ENCODE measurements around the gene CA10. TPM values are rescaled to one million over a fixed set of nuclear protein-coding genes. Genes with fewer than 3 reads are reported as not detected.
A peak's percentile ranks its signal among the peaks of the same experiment; 100 is the strongest.

The CA10 gene
- polyA plus RNA-seq = not detected

- H3K36me3 Mint-ChIP-seq = no peaks in the 10 kb centered on the region
- peak within 1 kb of the TSS in 1 of 4 donors; percentile 52 for H3K4me3 Mint-ChIP-seq
- no peaks in the 10 kb centered on the region for H3K4me1 Mint-ChIP-seq
- peaks cover 5 to 8% (median 8%) of the 10 kb centered on the region in 3 donors for H3K9me3 Mint-ChIP-seq
- H3K27me3 Mint-ChIP-seq = peaks cover 23% of the 10 kb centered on the region
- H3K27ac Mint-ChIP-seq = no peak within 1 kb of the TSS
These were observed at the start of gene CA10 for GRCh38 chr17:52158450-52159042. Gene CA10, minus strand, starts transcription at chr17:52158714.

GRCh38 chr17:52207796-52208195 is 49.3 kb upstream of the CA10 start:
- no peak overlapping the region for H3K27ac Mint-ChIP-seq

DNA sequence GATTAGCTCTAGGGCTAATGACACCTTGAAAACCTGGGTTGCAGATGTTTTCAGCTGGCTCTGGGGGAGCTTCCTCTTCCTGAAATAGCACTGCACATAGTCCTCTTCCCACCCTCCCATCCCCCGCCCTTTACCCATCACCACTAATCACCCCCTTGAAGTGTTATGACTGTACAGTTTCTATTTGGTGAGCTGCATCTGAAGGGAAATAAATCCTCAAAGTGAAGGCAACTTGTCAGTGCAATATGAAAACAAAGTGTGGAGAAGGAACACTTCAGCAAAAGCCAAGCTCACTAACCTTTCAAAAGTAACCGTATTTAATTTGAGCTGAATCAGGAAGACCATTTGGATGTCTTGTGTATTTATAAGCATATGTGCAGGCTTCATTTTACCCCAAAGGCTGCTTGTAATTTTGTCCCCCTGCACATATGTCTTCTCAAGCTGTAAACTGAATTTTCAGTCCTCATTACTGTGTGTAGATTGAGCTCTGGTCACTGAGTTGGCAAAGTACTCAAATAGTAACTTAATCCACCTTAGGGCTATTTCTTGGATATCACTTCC is 44.1 kb upstream of the CA10 start:
- H3K27ac Mint-ChIP-seq = no peak overlapping the region
- H3K27me3 Mint-ChIP-seq = no peaks in the 10 kb centered on the region
- no peaks in the 10 kb centered on the region for H3K4me1 Mint-ChIP-seq
- peaks cover 0 to 5% (median 2%) of the 10 kb centered on the region in 3 donors for H3K9me3 Mint-ChIP-seq
- H3K4me3 Mint-ChIP-seq = no peak overlapping the region
- no peaks in the 10 kb centered on the region for H3K36me3 Mint-ChIP-seq

More at GRCh38 chr17:52207796-52208195, 49.3 kb upstream of the CA10 start:
- Mint-ChIP-seq H3K4me3 (no peak overlapping the region), H3K27me3 (no peaks in the 10 kb centered on the region), H3K36me3 (no peaks in the 10 kb centered on the region), H3K4me1 (no peaks in the 10 kb centered on the region), H3K9me3 (peaks cover 0 to 2% (median 2%) of the 10 kb centered on the region in 3 donors)

GRCh38 chr17:52201767-52202519 is 43.4 kb upstream of the CA10 start:
- Mint-ChIP-seq H3K36me3 (no peaks in the 10 kb centered on the region), H3K4me1 (no peaks in the 10 kb centered on the region)

GRCh38 chr17:52191491-52191890 is 33.0 kb upstream of the CA10 start:
- no peaks in the 10 kb centered on the region for H3K36me3 Mint-ChIP-seq
- H3K27ac Mint-ChIP-seq = no peak overlapping the region
- no peaks in the 10 kb centered on the region for H3K4me1 Mint-ChIP-seq
- H3K4me3 Mint-ChIP-seq = no peak overlapping the region
- H3K9me3 Mint-ChIP-seq = peaks cover 0 to 11% (median 3%) of the 10 kb centered on the region in 3 donors
- H3K27me3 Mint-ChIP-seq = no peaks in the 10 kb centered on the region

More at GRCh38 chr17:52201767-52202519, 43.4 kb upstream of the CA10 start:
- Mint-ChIP-seq H3K27ac (no peak overlapping the region), H3K9me3 (peaks cover 0 to 5% (median 2%) of the 10 kb centered on the region in 3 donors), H3K27me3 (no peaks in the 10 kb centered on the region), H3K4me3 (no peak overlapping the region)

GRCh38 chr17:52181782-52182181 is 23.3 kb upstream of the CA10 start:
- Mint-ChIP-seq H3K9me3 (peaks cover 0 to 14% (median 13%) of the 10 kb centered on the region in 3 donors), H3K36me3 (peaks cover 2% of the 10 kb centered on the region), H3K27me3 (no peaks in the 10 kb centered on the region), H3K27ac (no peak overlapping the region), H3K4me1 (peaks cover 0 to 1% (median 0%) of the 10 kb centered on the region in 3 donors), H3K4me3 (no peak overlapping the region)

DNA sequence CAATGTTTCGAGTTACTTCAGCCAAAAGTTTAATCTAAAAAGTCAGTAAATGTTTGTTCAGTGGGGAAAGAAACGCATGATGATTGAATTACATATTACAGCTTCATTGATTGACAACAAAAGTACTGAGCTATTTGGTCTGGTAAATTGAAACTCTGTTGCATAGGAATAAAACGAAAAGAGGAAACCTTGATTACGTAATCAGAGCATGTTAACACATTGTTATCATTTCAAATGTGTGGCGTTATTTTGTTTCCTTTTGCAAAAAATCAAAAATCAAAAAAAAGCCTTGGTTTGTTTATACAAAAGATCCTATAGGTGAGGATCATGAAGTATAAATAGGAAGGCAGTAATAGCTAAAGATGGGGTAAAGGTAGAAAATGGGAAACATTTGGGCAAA is 19.5 kb upstream of the CA10 start:
- Mint-ChIP-seq H3K27ac (no peak overlapping the region), H3K27me3 (no peaks in the 10 kb centered on the region)

GRCh38 chr17:52170963-52171572 is 12.6 kb upstream of the CA10 start:
- H3K4me1 Mint-ChIP-seq = no peaks in the 10 kb centered on the region
- peaks cover 0 to 7% (median 4%) of the 10 kb centered on the region in 3 donors for H3K9me3 Mint-ChIP-seq
- H3K27me3 Mint-ChIP-seq = no peaks in the 10 kb centered on the region
- no peak overlapping the region for H3K4me3 Mint-ChIP-seq
- H3K27ac Mint-ChIP-seq = no peak overlapping the region
- H3K36me3 Mint-ChIP-seq = peaks cover 2% of the 10 kb centered on the region

More for the DNA sequence above, 19.5 kb upstream of the CA10 start:
- H3K4me3 Mint-ChIP-seq = no peak overlapping the region
- peaks cover 3 to 9% (median 6%) of the 10 kb centered on the region in 3 donors for H3K9me3 Mint-ChIP-seq
- no peaks in the 10 kb centered on the region for H3K4me1 Mint-ChIP-seq
- no peaks in the 10 kb centered on the region for H3K36me3 Mint-ChIP-seq

- H3K4me1 Mint-ChIP-seq = no peaks in the 10 kb centered on the region
- peaks cover 23% of the 10 kb centered on the region for H3K27me3 Mint-ChIP-seq
- no peak overlapping the region for H3K27ac Mint-ChIP-seq
- H3K4me3 Mint-ChIP-seq = no peak overlapping the region
- H3K36me3 Mint-ChIP-seq = no peaks in the 10 kb centered on the region
- peaks cover 8 to 10% (median 8%) of the 10 kb centered on the region in 3 donors for H3K9me3 Mint-ChIP-seq
These were observed 1.6 kb upstream of the CA10 start for GRCh38 chr17:52160136-52160567.

GRCh38 chr17:52159246-52160135 is 977 bp upstream of the CA10 start:
- no peaks in the 10 kb centered on the region for H3K4me1 Mint-ChIP-seq
- peak overlapping the region in 1 of 4 donors; percentile 52 for H3K4me3 Mint-ChIP-seq
- peaks cover 23% of the 10 kb centered on the region for H3K27me3 Mint-ChIP-seq
- peaks cover 8% of the 10 kb centered on the region in 3 donors for H3K9me3 Mint-ChIP-seq
- H3K36me3 Mint-ChIP-seq = no peaks in the 10 kb centered on the region
- no peak overlapping the region for H3K27ac Mint-ChIP-seq

DNA sequence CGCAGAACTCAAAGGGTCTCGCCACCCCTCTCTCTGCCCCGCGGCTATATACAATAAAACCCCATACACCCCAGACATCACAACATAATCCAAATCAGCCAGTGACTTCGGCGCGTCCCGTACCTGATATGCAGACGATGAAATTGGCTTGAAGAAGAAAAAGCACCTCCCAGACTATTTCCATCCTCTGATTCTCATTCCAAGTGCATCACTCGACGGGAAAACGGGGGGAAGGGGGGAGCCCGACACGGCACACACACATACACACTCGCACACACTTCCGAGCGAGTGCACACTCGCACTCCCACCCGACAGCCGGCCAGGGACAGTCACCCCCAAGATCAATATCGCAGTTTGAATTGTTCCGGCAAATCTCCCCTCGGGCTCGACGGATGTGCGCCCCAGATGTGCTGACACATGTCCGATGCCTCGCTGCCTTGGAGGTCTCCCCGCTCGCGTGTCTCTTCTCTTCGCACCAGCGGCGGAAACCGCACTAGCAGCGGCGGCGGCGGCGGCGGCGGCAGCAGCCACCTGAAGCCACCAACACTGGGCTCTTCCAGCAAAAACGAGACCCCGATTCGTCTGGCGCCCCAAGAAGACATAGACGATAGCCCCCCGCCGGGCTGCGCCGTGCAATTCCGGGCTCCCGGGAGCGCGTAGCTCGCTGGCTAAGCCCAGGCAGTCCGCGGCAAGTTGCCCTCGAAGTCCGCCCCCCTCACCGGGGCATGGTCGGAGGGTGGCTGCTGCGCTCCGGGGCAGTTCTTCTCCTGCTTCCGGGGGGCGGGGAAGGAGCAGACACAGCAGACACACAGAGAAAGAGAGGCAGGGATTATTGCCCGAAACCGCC is 688 bp downstream of the CA10 start:
- no peaks in the 10 kb centered on the region for H3K4me1 Mint-ChIP-seq

GRCh38 chr17:52156576-52157570 is 1.6 kb downstream of the CA10 start:
- H3K9me3 Mint-ChIP-seq = peaks cover 4 to 8% (median 8%) of the 10 kb centered on the region in 3 donors

More for the DNA sequence above, 688 bp downstream of the CA10 start:
- Mint-ChIP-seq H3K4me3 (no peak overlapping the region), H3K9me3 (peaks cover 5 to 8% (median 8%) of the 10 kb centered on the region in 3 donors), H3K36me3 (no peaks in the 10 kb centered on the region), H3K27ac (no peak overlapping the region), H3K27me3 (peaks cover 23% of the 10 kb centered on the region)

GRCh38 chr17:52155301-52155700 is 3.2 kb downstream of the CA10 start:
- Mint-ChIP-seq H3K4me3 (no peak overlapping the region), H3K27me3 (peaks cover 21% of the 10 kb centered on the region), H3K27ac (no peak overlapping the region), H3K9me3 (peaks cover 6 to 7% (median 6%) of the 10 kb centered on the region in 3 donors), H3K36me3 (no peaks in the 10 kb centered on the region), H3K4me1 (no peaks in the 10 kb centered on the region)

More at GRCh38 chr17:52156576-52157570, 1.6 kb downstream of the CA10 start:
- Mint-ChIP-seq H3K36me3 (no peaks in the 10 kb centered on the region), H3K4me3 (no peak overlapping the region), H3K4me1 (no peaks in the 10 kb centered on the region), H3K27me3 (peaks cover 23% of the 10 kb centered on the region), H3K27ac (no peak overlapping the region)
